Islet precursor cell (in vitro differentiated cells): ENCODE results near the gene COMTD1.
"Not testable (repeated sequence)": the region's sequence is repeated elsewhere in the genome, so short reads cannot be mapped to it uniquely, and the experiment has no call there.

Experiments
- DNase-seq: peaks from one replicate; pipeline ENCODE4 v3.0.0-alpha.2; 2018

COMTD1 gene

DNA sequence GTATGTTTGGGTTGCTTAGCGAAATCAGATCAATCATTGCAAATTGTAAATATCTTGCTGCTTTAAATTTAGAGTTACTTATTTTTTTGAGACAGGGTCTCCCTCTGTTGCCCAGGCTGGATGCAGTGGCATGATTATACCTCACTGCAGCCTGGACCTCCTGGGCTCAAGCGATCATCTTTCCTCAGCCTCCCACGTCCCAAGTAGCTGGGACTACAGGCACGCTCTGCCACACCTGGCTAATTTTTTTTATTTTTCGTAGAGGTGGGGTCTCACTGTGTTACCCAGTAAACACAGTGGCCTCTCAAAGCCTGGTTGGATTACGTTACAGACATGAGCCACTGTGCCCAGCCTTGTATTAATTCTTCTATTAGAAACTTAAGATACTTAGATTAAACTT is 23.4 kb downstream of the COMTD1 start:
- DNase-seq, result no peak

DNA sequence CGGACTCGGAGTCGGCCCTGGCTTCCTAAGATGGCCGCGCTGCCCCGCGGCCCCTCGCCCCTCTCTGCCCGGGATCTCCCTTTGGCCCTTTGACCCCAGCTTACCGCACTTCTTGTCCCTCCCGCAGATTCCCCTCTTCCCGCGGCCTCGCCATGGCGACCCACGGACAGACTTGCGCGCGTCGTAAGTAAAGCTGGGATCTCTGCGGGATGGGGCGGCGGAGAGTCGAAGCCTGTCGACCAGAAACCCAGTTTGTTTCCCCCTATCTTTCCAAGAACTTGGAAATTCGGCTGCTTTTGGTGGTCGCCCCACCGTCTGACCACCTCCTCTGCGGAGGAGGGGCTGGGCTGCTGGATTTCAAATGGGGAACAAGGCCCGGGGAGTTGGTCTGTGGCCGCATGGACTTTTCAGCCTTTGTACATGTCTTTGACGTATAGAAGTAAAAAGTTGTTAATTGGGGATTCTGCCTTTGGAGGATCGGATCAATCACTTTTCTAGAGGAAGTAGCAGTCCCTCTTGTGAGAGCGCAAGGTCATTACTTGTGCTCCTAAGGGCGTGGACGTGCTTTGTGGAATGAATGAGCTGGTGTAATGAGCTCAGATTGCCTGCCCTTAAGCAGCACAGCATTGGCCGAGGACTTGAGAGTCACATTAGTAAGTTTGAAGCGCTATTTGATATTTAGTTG is 24.6 kb downstream of the COMTD1 start:
- DNase-seq, result peak; percentile 62

- peak; percentile 95 for DNase-seq
These were observed 25.3 kb downstream of the COMTD1 start, which contains the start of gene VDAC2 for GRCh38 chr10:75210282-75211006. Gene VDAC2 (plus strand): TSS chr10:75210796. CDS start chr10:75211159, 363 bp downstream.

- DNase-seq, result no peak
These were observed 25.9 kb downstream of the COMTD1 start for GRCh38 chr10:75209921-75210281.

GRCh38 chr10:75209086-75209920 is 26.5 kb downstream of the COMTD1 start:
- DNase-seq, result no peak

DNA sequence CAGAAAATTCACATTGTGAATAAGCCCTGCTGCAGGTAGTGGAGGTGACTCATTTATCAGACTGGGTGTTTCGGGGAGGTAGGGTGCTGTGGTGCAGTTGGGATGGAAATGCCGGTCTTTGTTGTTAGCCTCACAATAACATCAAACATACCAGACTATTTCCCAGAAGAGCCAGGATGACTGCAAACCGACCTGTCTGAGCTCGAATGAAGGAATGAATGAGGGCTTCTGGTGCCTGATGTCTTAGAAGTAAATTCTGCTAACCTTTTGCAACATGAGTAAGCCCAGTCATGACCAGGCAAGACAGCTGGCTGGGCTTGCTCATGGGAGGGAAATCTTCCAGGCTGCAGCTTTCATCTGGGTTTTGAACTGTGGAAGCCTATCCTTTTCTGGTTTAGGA is 27.6 kb downstream of the COMTD1 start:
- DNase-seq, result peak; percentile 80

- no peak for DNase-seq
These were observed 28.0 kb downstream of the COMTD1 start for GRCh38 chr10:75207857-75208144.

DNA sequence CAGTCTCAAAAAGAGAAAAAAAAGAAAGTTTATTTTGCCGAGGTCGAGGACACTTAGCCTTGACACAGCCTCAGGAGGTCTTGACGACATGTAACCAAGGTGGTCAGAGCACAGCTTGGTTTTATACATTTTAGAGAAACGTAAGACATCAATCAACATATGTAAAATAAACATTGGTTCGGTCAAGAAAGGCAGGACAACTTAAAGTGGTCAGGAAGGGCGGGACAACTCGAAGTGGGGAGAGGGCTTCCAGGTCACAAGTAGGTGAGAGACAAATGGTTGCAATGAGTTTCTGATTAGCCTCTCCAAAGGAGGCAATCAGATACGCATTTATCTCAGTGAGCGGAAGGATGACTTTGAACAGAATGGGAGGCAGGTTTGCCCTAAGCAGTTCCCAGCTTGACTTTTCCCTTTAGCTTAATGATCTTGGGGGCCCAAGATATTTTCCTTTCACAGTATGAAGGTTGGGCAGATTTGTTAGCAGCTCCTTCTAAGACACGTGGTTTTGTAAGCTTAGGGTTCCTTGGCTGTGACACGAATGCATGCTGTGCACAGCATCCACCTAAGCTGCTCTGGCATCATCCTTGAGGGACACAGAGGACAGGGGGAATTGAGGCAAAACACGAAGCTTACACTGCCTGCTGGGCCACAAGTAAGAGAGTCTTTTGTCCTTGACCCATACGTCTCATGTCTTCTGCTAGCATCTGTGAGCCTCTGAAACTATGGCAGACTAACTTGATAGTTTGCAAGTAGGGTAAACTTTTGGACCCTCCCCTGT is 28.5 kb downstream of the COMTD1 start:
- no peak for DNase-seq

- not testable (repeated sequence) for DNase-seq
These were observed 29.1 kb downstream of the COMTD1 start for GRCh38 chr10:75206638-75207037.

DNA sequence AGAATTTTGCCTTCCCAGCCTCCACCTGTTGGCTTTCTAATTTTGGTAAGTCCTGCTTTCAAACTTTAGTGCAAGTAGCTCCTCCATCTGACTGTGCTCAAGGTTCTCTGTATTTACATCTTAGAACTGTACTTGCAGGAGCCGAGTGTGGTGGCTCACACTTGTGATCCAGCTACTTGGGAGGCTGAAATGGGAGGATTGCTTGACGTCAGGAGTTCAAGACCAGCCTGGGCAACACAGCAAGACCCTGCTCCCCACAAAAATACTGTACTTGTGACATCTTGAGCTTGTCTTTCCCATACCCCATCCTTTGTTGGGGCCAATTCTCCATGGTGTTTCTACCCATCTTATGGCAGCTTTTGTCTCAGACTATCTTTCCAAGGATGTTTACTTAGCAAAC is 29.8 kb downstream of the COMTD1 start:
- no peak for DNase-seq

DNA sequence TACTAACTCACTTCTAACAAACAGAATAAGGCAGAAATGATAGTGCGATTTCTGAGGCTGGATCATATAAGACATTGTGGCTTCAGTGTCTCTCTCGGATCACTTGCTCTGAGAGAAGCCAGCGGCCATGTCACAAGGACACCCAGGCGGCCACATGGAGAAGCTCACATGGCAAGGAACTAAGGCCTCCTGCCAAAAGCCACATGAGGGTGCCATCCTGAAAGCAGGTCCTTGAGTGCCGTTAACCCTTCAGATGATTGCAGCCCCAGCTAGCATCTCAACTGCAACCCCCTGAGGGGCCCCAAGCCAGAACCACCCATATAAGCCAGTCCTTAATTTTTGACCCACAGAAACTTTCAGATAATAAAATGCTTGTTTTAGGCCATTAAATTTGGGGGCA is 32.0 kb downstream of the COMTD1 start:
- DNase-seq, result peak; percentile 39

DNA sequence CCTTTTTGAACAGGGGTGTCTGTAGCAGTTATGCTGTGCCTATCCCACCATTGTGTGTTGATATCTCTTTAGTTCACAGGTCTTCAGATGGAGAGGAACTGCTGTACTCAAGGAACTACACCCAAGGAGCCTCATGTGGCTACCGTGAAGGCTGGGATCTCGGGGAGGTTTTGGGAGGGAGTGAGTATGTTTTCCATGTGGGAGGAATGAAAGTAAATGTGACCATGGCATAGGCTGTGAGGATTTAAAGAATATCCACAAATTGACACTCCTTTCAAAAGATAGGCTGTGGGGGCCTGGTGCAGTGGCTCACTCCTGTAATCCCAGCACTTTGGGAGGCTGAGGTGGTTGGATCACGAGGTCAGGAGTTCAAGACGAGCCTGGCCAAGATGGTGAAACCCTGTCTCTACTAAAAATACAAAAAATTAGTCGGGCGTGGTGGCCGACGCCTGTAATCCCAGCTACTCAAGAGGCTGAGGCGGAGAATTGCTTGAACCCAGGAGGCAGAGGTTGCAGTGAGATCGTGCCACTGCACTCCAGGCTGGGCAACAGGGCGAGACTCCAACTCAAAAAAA is 32.6 kb downstream of the COMTD1 start:
- DNase-seq, result not testable (repeated sequence)

DNA sequence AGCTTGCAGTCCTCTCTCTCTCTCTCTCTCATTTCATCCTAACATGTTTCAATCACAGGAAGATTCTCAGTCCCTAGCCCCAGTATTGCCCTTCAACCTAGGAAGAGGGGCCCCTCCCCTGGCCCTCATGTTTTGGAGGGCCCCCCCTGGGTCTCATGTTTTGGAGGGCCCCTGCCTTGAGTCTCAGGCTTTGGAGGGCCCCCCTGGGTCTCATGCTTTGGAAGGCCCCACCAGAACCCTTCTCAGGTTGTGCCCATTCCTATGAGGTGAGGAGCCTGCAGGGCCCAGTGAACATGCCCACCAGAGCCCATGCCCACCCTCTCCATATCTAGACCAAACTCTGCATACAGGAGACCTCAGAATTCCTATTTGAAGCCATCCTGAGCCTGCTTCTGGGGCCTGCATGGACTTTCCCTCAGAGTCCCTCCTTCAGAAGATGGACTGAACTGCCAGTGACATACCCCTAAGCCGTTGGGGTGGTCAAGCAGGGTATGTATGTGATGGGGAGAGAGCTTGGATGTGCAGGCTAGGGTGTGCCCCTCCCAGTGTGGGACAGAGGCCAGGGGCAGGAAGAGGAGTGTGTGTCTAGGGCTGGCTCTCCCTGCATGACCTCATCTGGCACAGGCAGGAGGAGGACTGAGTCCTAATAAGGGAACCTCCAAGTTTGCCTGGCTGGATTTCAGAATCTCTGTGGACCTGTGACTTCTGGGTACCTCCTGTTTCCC is 33.3 kb downstream of the COMTD1 start:
- peak; percentile 53 for DNase-seq

- peak; percentile 19 for DNase-seq
These were observed 33.9 kb downstream of the COMTD1 start for GRCh38 chr10:75201793-75202307.

GRCh38 chr10:75199949-75200348 is 35.8 kb downstream of the COMTD1 start:
- DNase-seq, result not testable (repeated sequence)

DNA sequence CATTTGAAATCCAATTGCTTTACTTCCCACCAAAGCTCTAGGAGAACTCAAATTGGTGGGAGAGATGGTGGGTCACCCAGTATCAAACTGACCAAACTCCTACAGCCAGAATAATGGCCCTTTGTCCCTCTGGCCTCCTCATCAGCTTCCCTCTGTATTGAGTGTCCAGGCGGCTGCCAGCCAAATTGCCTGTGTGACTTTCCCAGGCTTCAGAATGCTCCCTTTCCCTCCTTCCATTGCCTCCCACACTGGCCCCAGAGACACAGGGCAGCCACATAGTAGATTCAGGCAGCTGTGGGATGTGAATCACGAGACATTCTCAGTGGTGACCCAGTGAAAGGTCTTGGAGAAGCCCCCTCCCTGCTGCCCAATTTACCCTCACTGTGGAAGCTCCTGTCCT is 37.9 kb downstream of the COMTD1 start:
- DNase-seq, result no peak

- DNase-seq, result no peak
These were observed 38.7 kb downstream of the COMTD1 start for GRCh38 chr10:75197066-75197465.

DNA sequence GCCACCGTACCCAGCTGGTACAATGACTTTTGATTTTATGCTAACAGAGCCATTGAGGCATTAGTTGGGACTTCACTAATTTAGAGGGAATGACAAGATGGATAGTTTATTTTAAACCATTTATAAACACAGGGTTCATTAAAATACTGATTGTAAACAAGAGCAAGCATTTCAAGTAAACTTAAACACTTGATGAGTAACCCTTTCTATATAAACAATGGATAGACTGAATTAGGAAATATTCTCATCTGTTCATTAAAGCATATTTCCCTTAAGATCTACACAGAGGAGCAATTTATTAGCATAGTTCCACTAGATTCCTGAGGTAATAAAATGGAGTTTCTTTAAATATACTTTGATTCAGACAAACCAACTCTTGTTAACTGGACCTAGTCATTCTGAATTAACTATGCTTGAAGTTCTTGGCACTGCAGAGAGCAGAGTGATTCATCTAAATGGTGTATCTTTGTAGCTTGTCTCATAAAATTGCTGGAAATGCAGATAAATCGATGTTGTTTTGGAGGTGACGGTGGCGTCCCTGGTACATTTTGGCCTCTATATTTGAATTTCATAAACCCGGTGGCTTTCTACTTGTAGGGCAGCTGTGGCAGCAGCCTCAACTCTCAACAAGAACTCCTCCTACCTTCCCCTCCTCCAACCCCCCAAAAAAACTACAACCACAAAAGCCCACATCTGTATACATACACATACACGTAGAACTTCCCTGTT is 40.6 kb downstream of the COMTD1 start:
- DNase-seq, result no peak

- DNase-seq, result not testable (repeated sequence)
These were observed 41.1 kb downstream of the COMTD1 start for GRCh38 chr10:75194625-75195024.

DNA sequence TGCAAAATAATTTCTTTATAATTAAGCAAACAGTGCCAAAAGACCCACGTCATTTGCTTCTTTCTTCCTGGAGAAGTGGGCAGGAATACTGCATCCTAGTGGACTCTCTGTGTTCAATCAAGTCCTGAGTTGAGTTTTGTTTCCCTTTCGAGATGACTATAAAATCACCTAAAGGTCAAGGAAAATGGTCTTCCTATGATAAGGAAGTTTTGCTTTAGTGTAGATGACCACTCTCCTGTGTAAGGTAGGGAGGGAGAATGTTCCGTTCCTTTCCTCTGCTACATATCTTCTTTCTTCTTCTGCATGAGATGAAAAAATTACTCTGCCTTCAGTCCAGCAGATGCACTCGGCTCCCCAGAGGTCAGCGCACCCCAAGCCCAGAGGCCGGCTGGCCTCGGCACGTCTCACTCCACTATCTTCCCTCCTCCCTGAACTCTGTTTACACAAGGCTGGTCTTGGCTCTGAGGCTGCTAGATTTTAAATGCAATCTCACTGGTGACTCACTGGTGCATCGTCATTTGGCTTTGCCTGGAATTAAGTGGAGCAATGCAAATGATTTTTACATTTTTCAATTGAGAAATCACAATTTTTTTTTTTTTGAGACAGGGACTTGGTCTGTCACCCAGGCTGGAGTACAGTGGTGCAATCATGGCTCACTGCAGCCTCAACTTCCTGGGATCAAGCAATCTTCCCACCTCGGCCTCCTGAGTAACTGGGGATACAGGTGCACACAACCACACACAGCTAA is 43.8 kb downstream of the COMTD1 start:
- no peak for DNase-seq
